NCI-H1092 (cell line): ENCODE results near the gene GPR157.

ENCODE experiments used
- DNase-seq: peaks from one replicate; lab custom pipeline; 2025; lab: John Stamatoyannopoulos, UW

GPR157 gene

DNA sequence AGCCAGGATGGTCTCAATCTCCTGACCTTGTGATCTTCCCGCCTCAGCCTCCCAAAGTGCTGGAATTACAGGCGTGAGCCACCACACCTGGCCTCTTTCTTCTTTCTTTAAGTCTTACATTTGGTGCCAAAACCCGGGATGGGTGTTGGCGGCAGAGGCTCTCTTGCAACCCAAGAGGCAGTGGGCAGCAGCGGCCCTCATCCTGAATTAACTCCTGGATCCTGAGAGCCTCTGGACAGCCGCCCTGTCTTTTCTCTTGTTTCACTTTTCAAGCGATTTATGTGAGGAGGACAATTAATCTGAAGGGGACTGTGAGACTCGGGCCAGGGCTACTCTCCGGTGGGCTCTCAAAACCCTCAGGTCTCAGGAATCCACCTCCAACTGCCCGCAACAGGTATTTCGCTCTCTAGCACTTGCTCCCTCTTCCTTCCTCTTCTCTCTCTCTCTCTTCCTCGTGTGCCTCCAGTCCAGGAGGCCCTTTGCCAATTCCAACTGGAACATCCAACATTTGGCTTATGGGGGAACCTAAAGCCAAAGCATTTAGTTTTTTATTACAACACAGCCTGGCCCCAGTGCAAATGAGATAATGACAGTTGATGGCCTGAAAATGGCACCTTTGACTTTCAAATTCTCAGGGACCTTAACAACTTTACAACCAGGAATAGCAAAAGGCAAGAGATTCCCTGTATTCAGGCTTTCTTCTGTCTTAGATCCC, 41.3 kb downstream of the GPR157 start:
- DNase-seq = no peak

- DNase-seq = no peak
Observed at GRCh38 chr1:9086796-9087195, 42.1 kb downstream of the GPR157 start.

- DNase-seq = no peak
Observed at GRCh38 chr1:9086045-9086444, 42.9 kb downstream of the GPR157 start.

GRCh38 chr1:9085306-9085940, 43.5 kb downstream of the GPR157 start:
- DNase-seq = no peak

DNA sequence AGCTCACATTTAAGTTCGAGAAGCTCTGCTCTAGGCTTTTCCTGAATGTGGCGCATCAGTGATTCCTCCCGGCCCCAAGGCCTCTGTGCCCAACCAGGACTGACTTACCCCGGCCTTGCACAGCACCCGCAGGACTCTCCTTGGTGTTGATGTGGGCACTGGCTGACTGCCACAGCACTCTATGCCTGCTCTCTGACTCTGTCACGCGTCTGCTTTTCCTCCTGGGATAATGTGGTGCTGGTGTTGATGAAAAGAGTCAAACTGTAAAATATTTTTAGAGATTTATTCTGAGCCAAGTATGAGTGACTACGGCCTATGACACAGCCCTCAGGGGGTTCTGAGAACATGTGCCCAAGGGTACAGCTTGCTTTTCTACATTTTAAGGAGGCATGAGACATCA, 44.0 kb downstream of the GPR157 start:
- DNase-seq = no peak

DNA sequence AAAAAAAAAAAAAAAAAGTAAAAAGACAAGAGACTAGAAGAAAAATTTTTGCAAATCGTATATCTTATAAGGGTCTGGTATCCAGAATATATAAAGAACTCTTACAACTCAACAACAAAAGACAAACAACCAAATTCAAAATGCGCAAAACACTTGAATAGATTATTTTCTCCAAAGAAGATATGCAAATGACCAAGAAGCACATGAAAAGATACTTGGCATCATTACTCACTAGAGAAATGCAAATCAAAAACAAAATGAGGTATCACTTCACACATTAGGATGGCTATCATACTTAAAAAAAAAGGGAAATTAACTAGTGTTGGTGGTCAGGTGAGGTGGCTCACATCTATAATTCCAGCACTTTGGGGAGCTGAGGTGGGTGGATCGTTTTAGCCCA, 47.4 kb downstream of the GPR157 start:
- DNase-seq = no peak

DNA sequence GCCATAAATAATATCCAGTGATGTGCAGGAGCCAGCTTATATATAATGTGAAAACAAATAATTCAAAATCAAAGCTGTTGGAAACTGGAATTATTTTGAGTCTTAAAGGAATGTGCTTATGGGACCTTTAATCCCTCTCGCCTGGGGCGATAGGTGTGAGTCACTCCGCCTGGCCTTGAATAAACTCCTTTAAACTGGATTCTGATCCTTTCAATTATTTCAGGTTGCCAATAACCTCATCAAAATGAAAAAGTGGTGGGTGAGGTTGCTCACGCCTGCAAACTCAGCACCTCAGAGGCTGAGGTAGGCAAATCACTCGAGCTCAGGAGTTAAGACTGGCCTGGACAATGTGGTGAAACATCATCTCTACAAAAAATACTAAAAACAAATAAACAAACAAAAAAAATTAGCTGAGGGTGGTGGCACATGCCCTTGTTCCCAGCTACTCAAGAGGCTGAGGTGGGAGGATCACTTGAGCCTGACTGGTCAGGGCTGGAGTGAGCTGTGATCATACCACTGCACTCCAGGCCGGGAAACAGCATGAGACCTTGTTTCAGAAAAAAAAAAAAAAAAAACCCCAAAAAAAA, 48.1 kb downstream of the GPR157 start:
- no peak for DNase-seq

GRCh38 chr1:9079988-9080704, 48.8 kb downstream of the GPR157 start:
- DNase-seq = no peak

- no peak for DNase-seq
Observed at GRCh38 chr1:9078752-9079500, 50.0 kb downstream of the GPR157 start.

- no peak for DNase-seq
Observed at GRCh38 chr1:9078015-9078751, 50.7 kb downstream of the GPR157 start.

- DNase-seq = no peak
Observed at GRCh38 chr1:9075022-9075421, 53.9 kb downstream of the GPR157 start.

DNA sequence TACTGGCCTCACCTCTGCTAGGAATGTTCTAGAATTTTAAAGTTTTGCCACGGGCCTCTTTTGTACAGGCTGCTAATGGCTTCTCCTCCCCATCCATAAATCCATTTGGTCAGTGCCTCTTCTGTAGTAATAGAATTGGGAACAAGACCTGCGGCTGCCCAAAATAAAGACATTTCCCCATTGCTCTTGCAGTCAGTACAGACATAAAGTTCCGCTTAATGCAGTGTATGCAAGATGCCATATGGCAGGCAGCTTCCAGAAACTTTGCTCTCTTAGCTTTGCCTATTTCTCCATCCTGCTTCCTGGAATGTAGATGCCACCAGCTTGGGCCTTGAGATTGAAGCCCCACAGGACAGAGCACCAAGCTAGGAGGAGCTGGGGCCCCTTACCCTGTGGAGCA, 55.8 kb downstream of the GPR157 start:
- DNase-seq = no peak

DNA sequence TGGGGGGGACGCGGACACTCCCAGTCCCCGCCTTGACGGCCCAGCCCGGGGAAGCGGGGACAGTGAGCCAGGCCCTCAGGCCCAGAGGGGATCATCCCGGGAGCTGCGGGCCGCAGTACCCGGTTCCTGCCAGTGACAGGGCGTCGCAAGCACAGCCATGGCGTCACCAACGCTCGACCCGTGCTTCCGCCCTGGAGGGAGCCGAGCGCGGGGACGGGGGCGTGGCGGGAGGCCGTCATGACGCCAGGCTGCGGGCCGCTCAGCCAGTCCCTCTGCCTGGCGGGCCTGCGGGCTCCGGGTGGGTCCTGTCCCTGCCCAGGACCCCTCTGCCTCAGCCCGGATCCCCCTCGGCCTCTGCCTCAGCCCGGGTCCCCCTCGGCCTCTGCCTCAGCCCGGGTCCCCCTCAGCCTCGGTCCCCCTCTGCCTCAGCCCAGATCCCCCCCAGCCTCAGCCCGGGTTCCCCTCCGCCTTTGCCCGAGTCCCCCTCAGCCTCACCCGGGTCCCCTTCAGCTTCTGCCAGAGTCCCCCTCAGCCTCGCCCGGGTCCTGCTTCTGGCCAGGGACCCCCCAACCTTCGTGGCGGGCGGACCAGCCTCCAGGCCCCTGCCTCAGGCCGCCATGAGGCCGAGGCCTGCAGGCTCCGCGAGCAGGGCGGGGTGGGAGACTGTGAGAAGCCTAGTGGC, 57.2 kb downstream of the GPR157 start:
- no peak for DNase-seq

DNA sequence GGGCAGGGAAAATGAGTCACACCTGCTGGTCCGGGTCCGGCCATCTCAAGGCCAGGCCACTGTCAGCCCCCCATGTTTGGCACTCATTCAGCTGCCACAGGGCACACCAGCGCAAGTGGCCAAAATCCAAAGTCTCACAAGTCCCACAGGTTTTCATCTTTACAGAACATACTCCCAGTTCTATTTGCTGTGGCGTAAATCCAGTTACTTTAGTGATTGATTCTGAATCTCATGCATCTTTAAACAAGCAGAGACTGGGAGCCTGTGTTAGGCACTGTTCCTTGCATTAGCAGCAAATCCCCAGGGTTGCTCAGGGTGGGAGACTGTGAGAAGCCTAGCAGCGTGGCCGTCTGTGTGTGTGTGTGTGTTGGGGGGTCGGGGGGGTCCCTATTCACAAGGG, 58.4 kb downstream of the GPR157 start:
- DNase-seq = no peak

DNA sequence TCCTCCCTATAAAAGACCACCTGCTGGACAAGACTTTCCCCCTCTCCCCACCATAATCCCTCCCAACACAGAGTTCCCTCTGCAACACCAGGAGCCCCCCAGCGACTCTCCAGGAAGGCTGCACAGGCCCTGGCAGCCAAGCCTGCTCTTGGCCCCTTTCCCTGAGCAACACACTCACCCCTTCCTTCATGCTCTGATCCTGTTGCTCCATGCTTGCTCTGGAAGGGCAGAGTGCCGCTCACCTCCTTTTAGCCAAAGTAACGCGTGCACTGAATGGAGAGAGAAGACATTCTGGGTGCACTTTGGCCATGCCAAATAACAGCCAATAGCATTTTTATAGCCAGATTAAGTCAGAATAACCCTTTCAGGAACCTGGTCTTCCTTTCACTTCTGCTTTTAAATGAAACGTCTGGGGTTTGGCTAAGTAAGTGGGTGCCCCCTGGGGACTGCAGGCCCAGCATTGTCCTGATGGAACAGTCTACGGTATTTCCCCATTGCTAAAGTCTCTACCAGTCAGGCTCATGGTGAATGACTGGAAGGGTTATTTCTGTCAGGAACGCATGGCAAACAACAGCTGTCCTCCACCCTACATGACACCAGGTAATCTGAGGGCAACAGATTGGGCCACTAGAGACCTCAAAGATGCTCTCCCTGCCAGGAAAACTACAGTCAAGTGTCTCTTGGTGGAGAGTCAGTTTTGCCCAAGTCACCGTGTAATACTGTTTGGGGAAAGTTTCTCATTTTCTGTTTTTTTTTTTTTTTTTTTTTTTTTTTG, 59.4 kb downstream of the GPR157 start, which contains the start of gene SLC2A5:
Gene SLC2A5 (minus strand): TSS at position 310 of the 775 bp plus-strand sequence. CDS start 99 bp downstream, at position 211.
- DNase-seq = peak; percentile 58

GRCh38 chr1:9068981-9069325, 59.9 kb downstream of the GPR157 start:
- no peak for DNase-seq

DNA sequence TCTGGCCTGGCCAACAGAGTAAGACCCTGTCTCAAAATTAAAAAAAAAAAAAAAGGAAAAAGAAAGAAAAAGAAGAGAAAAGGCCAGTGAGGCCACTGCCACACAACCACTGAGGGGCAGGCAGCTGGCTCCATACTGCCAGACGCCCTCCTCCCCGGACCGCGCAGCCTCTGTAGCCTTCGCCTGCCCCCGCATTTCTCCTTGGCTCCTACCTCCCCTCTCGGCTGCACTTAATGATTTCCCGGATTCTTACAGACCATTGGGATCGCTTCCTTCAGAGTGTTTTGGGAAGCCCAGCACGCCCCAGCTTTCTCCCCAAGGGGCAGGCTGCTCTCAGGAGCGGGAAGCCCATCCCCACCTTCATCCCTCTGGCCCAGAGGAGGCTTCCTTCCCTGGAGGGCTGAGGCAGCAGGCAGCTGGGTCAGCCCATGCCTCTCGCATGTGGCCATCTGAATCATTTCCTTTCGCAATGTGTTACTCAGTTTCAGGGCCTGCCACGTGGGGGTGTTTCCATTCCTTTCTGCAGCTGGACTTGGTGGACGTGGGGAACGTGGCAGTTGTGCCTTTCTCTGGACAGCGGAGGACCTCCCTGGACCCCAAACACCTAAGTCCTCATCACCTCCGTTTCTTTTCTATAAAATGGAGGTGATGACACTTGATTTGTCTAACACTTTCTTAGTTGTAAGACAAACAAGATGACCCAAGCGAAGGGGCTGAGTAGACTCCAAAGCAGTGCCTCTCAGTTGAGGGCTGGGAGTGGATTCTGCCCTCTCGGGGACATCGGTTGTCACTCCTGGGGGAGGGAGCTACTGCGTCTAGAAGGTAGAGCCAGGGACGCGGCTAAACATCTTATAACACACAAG, 61.7 kb downstream of the GPR157 start:
- no peak for DNase-seq

DNA sequence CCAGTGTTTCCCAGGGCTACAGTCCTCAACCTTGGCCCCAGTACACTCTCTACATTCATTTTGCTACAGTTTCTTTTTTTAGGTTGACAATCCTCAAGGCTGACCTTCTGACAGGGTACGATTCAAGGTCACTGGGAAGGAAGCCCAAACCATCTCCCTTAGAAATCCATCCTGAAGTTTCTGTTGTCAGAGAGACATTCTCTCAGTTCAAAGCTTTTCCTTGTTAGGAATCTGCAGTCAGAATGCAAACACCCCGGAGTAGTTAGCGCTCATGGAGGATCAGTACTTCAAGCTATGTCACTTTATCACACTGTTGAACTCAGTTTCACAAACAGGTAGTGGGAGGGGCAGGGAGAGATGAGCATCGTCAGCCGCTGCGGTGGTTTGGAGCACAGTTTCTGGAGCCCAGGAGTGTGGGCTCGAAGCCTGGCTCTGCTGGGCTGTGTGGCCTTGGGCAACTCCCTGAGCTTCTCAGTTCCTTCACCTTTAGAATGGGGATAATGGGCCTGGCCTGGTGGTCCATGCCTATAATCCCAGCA, 63.6 kb downstream of the GPR157 start:
- no peak for DNase-seq

DNA sequence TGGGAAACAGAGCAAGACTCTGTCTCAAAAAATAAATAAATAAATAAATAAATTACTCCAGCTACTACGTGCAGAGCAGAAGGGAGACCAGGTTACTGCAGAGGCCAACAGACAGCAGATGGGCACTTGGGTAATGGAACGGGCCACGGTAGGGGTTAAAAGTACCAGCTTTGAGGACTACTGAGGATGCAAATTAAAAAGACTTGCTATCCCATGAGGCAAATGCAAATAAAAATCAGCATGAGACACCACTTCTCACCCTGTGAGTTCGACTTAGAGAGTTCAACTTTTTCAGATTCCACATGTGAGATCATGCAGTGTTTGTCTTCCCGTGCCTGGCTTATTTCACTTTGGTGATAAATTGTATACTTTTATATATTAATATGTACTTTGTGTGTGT, 66.1 kb downstream of the GPR157 start:
- no peak for DNase-seq
